ENCODE data around the gene NABP1. TPM values are rescaled to one million over a fixed set of nuclear protein-coding genes. Genes with fewer than 3 reads are reported as not detected.

The NABP1 gene
- total and polyA plus RNA-seq, 7 donors, result 4.2 to 15.4 (median 9.2) TPM

DNA sequence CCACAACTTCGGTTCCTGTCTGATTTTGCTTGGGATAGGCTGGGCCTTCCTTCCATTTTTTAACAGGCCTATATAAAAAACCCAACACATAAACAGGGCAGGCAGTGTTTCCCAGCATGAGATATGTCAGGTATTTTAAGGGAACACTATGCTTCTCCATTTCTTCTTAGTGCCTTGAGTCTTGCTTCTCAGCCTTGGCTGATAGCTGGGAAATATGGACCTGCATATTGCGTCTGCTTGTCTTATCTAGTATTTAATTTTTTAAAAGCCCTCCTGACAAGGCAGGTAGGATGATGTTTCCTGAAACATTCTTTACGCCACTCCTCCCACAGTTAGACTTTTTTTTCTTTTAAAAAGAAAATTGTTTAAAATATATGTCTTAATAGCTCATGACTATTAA is 45.5 kb upstream of the NABP1 start:
- Histone ChIP-seq H3K4me3 (no peak overlapping the region), H3K27ac (no peak overlapping the region), H3K36me3 (no peaks in the 10 kb centered on the region), H3K4me1 (peaks cover 0 to 8% (median 0%) of the 10 kb centered on the region in 4 donors), H3K9me3 (no peaks in the 10 kb centered on the region), H3K27me3 (no peaks in the 10 kb centered on the region)
- TF ChIP-seq POLR2A (IDR thresholded peaks at IDR 0.05), result no peak
- no peak for TF ChIP-seq EP300 (IDR thresholded peaks at IDR 0.05)
- TF ChIP-seq POLR2AphosphoS5 (IDR thresholded peaks at IDR 0.05), result no peak
- TF ChIP-seq, protein P1, sequence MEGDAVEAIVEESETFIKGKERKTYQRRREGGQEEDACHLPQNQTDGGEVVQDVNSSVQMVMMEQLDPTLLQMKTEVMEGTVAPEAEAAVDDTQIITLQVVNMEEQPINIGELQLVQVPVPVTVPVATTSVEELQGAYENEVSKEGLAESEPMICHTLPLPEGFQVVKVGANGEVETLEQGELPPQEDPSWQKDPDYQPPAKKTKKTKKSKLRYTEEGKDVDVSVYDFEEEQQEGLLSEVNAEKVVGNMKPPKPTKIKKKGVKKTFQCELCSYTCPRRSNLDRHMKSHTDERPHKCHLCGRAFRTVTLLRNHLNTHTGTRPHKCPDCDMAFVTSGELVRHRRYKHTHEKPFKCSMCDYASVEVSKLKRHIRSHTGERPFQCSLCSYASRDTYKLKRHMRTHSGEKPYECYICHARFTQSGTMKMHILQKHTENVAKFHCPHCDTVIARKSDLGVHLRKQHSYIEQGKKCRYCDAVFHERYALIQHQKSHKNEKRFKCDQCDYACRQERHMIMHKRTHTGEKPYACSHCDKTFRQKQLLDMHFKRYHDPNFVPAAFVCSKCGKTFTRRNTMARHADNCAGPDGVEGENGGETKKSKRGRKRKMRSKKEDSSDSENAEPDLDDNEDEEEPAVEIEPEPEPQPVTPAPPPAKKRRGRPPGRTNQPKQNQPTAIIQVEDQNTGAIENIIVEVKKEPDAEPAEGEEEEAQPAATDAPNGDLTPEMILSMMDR (IDR thresholded peaks at IDR 0.05), result no peak
- 90% methylated on average over 3 of the region's 3 CpGs for WGBS, 2 donors
- no peak for DNase-seq
- intact Hi-C loops (cut with DNase I), result no loop called here

DNA sequence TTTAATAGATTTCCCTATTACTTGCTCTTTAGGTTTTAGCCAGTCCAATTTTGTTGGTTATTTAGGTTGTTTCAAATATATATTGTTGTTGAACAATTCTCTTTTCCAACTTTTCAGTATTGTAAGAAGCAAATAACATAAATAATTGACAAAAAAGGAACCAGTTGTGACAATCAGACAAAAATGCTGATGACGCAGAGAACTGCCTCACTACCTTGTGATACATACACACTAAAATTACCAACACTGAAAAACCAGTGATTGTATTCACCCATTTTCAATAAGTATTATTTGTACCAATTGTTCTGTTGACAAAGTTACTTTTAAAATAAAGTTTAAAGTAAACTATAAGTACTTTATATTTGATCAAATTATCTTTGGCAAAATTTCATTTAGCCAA is 43.1 kb upstream of the NABP1 start:
- TF ChIP-seq POLR2AphosphoS5 (IDR thresholded peaks at IDR 0.05) (no peak), EP300 (IDR thresholded peaks at IDR 0.05) (no peak), POLR2A (IDR thresholded peaks at IDR 0.05) (no peak)
- TF ChIP-seq, protein P1 (IDR thresholded peaks at IDR 0.05), result no peak
- intact Hi-C loops (cut with DNase I), result no loop called here
- Histone ChIP-seq H3K27ac (no peak overlapping the region), H3K27me3 (no peaks in the 10 kb centered on the region), H3K36me3 (no peaks in the 10 kb centered on the region), H3K9me3 (no peaks in the 10 kb centered on the region), H3K4me1 (peaks cover 0 to 9% (median 0%) of the 10 kb centered on the region in 4 donors), H3K4me3 (no peak overlapping the region)
- DNase-seq, result no peak
- 91 to 94% methylated on average over 1 of the region's 1 CpG for WGBS, 2 donors

DNA sequence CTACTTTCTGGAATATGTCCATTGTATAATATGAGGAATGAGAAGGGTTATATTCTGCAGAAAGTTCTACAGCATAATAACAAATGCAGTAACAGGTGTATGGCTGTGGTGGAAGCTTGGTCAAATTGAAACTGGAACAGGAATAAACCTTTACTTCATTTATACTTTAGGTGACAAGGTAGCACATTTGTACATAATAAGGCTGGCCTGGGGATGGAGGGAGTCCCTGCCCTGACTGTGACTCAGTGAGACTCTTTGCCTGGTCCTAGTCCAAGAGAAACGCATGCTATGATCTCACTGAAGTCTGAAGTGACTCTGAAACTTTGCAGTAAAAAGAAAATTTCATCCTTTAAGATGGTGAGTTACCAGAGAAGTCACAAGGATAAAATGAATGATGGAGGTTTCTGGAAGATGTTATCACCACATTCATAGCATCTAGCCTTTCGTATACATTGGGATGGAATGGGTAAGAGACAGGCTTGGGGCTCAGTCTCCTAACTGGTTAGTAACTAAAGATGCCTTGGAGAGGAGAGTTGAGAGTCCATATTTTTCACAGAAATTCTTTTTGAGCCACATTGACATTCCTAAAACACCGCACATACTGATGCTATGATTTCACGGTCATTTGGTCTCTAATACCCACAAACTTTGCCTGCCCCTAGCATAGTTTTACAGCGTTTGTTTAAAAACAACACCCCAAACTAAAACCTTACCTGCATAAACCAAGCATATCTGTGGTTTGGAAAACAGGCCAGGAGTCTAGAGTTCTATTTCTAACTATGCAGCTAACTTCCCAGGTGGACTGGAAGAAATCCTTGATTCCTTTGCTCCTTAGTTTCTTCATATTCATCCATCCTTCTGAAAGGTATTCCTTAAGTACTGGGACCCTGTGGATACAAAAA is 42.4 kb upstream of the NABP1 start:
- H3K36me3 ChIP-seq, result no peaks in the 10 kb centered on the region
- intact Hi-C loops (cut with DNase I), result no loop called here
- no peak for TF ChIP-seq EP300 (IDR thresholded peaks at IDR 0.05)
- no peak for TF ChIP-seq POLR2AphosphoS5 (IDR thresholded peaks at IDR 0.05)
- no peak for TF ChIP-seq POLR2A (IDR thresholded peaks at IDR 0.05)
- TF ChIP-seq, protein P1 (IDR thresholded peaks at IDR 0.05), result no peak

DNA sequence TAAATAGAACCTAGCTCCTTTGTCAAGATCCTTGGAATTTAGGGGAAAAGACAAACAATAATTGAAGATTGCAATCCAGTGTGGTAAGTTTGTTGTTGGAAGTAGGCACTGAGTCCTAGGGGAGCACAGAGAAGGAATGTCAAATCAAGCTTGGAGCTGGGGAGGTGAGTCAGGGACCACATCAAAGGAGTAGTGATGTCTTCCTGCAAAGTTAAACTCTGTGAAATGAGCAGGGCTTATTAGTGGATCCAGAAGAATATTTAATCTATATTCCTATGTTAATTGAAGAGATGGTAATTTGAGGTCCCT is 41.7 kb upstream of the NABP1 start:
- no peak for DNase-seq
- Histone ChIP-seq H3K27me3 (no peaks in the 10 kb centered on the region), H3K9me3 (no peaks in the 10 kb centered on the region), H3K4me3 (no peak overlapping the region), H3K36me3 (no peaks in the 10 kb centered on the region), H3K4me1 (peaks cover 0 to 9% (median 0%) of the 10 kb centered on the region in 4 donors), H3K27ac (no peak overlapping the region)
- intact Hi-C loops (cut with DNase I), result no loop called here
- no peak for TF ChIP-seq POLR2AphosphoS5 (IDR thresholded peaks at IDR 0.05)
- TF ChIP-seq EP300 (IDR thresholded peaks at IDR 0.05), result no peak
- TF ChIP-seq POLR2A (IDR thresholded peaks at IDR 0.05), result no peak
- TF ChIP-seq, protein P1 (IDR thresholded peaks at IDR 0.05), result no peak

More for the DNA sequence above, 42.4 kb upstream of the NABP1 start:
- Histone ChIP-seq H3K27me3 (no peaks in the 10 kb centered on the region), H3K4me1 (peaks cover 0 to 9% (median 0%) of the 10 kb centered on the region in 4 donors), H3K27ac (no peak overlapping the region), H3K9me3 (no peaks in the 10 kb centered on the region), H3K4me3 (no peak overlapping the region)
- WGBS, 2 donors, result 83 to 86% methylated on average over 5 of the region's 5 CpGs
- DNase-seq, result no peak

Data from sigmoid colon (tissue), 7 donors.